NB4 (cell line): ENCODE results near the gene KDM8.

ENCODE experiments used
- MAX ChIP-seq: IDR thresholded peaks from 2 replicates; pipeline ENCODE4 v1.6.1; 2011; ENCODE audit warnings: low read depth, low read length
- POLR2A ChIP-seq: IDR thresholded peaks from 2 replicates; pipeline ENCODE4 v1.6.1; 2011; ENCODE audit warnings: mild to moderate bottlenecking; ENCODE audit not compliant: insufficient read length; ENCODE audit errors: extremely low read depth
- TF ChIP-seq, protein P1 (sequence below): IDR thresholded peaks from one replicate; pipeline ENCODE4 v1.5.1; 2012; ENCODE audit warnings: low read depth, low read length

DNA sequence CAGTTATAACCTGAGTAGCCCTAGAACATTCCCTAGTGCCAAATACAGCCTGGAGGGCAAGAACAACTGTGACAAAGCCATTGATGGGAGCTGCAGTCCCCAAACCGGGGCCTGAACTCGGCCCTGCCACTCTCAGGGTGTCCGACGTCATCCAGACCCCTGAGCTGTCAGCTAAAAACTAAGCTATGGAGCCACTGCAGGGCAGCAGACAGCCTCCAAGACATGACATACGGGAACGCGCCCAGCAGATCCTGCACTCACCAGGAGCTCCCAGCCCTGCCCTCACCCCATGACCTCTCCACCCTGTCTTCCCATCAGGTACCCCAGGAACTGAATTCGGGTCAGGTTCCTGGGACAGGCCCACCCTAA, 28.4 kb downstream of the KDM8 start:
- TF ChIP-seq MAX (no peak), POLR2A (no peak)
- TF ChIP-seq, protein P1, sequence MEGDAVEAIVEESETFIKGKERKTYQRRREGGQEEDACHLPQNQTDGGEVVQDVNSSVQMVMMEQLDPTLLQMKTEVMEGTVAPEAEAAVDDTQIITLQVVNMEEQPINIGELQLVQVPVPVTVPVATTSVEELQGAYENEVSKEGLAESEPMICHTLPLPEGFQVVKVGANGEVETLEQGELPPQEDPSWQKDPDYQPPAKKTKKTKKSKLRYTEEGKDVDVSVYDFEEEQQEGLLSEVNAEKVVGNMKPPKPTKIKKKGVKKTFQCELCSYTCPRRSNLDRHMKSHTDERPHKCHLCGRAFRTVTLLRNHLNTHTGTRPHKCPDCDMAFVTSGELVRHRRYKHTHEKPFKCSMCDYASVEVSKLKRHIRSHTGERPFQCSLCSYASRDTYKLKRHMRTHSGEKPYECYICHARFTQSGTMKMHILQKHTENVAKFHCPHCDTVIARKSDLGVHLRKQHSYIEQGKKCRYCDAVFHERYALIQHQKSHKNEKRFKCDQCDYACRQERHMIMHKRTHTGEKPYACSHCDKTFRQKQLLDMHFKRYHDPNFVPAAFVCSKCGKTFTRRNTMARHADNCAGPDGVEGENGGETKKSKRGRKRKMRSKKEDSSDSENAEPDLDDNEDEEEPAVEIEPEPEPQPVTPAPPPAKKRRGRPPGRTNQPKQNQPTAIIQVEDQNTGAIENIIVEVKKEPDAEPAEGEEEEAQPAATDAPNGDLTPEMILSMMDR = no peak
